WI38 (cell line): ENCODE results near the gene LYL1.

Source experiments
- H3K4me3 ChIP-seq: 2 replicates; pipeline ENCODE4 v1.5.1; 2011; ENCODE audit warnings: low read depth, mild to moderate bottlenecking, control low read depth, low read length
- CTCF ChIP-seq: IDR thresholded peaks from 2 replicates; pipeline ENCODE4 v1.5.1; 2012; ENCODE audit warnings: low read depth, mild to moderate bottlenecking, control low read depth, low read length

Gene LYL1

GRCh38 chr19:13134626-13135025, 32.0 kb upstream of the LYL1 start:
- no peak for TF ChIP-seq CTCF

GRCh38 chr19:13133241-13133870, 30.7 kb upstream of the LYL1 start:
- no peak overlapping the region for H3K4me3 ChIP-seq
- no peak for TF ChIP-seq CTCF

More at GRCh38 chr19:13134626-13135025, 32.0 kb upstream of the LYL1 start:
- H3K4me3 ChIP-seq = no peak overlapping the region

- H3K4me3 ChIP-seq = no peak overlapping the region
- TF ChIP-seq CTCF = no peak
These were observed 30.0 kb upstream of the LYL1 start for GRCh38 chr19:13132471-13133180.

- no peak overlapping the region for H3K4me3 ChIP-seq
- no peak for TF ChIP-seq CTCF
These were observed 28.3 kb upstream of the LYL1 start for GRCh38 chr19:13130886-13131490.

DNA sequence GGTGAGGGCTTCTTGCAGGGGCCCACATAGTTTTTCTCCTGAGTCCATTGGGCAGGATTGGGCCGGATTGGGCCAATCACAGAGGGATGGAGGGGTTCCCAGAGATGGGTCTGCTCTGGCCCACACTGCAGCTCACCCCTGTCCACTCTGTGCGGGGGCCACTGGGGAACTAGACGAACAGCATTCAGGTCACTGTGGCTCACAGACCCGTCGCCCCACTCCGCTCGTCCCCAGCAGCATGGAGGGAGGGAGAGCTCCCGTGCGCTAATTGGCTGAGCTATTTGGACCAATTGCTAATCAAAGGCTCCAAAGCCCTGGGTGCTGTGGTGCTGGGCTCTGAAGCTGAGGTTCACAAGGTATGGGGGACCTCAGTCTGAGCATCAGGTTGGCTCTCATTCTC, 26.7 kb upstream of the LYL1 start:
- H3K4me3 ChIP-seq = no peak overlapping the region
- TF ChIP-seq CTCF = no peak

DNA sequence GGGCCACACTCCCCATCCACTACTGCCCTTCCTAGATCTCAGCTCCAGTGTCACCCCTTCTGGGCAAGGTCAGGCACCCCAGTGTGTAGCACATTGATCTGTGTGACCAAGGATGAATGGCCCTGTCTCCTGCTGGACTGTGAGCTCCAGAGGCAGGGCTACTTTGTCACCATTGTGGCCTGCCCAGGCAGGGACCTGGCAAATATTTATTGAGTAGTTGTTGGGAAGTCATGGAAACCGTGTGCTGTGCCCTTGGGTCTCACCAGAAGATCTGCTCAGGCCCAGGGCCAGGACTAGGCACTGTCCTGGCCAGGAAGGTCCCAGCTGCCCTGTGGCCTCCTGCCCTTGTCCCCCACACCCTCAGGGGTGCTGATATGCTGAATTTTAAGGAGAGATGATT, 25.9 kb upstream of the LYL1 start:
- H3K4me3 ChIP-seq = no peak overlapping the region
- TF ChIP-seq CTCF = no peak

DNA sequence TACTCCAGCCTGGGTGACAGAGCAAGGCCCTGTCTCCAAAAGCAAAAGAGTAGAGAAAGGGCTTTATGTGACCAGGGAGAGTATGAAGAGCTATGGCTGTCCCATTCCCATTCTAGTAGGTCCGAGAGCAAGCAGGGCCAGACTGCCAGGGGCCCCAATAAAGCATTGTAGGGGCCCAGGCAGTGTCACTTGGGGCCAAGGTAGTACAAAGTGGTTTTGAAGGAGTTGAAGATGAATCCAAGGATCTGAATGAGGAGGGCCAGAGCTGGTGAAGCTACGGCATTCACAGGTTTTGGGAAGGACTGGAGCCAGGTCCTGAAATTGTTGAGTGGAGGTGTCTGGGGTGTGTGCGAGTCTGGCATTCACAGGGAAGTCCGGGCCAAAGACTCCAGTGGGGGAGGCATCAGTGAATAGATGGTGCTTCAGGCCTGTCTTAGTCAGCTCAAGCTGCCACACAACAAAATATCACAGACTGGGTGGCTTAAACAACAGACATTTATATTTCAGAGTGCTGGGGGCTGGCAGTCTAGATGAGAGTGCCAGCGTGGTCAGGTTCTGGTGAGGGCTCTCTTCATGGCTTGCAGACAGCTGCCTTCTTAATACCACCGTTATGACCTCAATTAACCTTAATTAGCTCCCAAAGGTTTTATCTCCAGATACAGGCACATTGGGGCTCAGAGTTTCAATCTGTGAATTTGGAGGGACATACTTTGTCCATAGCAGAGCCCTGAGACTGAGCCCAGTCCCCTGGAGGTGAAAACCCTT, 25.3 kb upstream of the LYL1 start:
- no peak for TF ChIP-seq CTCF
- H3K4me3 ChIP-seq = no peak overlapping the region
